ENCODE data around the gene HCFC2.

DNA sequence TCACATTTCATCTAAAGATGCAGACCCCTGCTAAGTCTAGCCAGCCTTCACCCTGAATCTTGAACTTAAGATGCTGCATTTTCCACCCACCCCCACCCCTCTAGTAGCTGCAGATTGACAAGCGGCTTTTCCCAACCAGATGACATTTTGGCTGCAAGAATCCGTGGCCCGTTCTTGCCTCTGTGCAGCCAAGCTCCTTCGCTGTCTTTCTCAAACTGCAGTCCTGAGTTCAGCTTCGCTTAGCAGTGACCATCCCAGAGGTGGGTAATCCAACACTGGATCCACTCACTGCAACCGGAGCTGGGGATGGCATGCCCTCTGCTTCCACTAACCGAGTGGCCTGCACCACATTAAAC lies 74.4 kb downstream of the HCFC2 start:
- TF ChIP-seq CTCF (IDR thresholded peaks at IDR 0.05; ENCODE audit: insufficient read depth, low read depth, low read length): no peak
- no peak for TF ChIP-seq EZH2 (IDR thresholded peaks at IDR 0.05; ENCODE audit: insufficient read depth, low read length)

All from astrocyte (in vitro differentiated cells and primary cell).